Measurements from ENCODE around the gene CDSN.

The CDSN gene

GRCh38 chr6:31115941-31116560 lies 4.2 kb downstream of the CDSN start:
- no peak for DNase-seq (ENCODE audit: low read depth)

- DNase-seq (ENCODE audit: low read depth), result no peak
These were observed 5.0 kb downstream of the CDSN start for GRCh38 chr6:31114970-31115849.

- DNase-seq (ENCODE audit: low read depth), result no peak
These were observed 5.7 kb downstream of the CDSN start, which contains the start of gene PSORS1C1 for GRCh38 chr6:31114541-31114878. Gene PSORS1C1 (plus strand): TSS chr6:31114800. CDS start chr6:31129633, 14,833 bp downstream.

- no peak for DNase-seq (ENCODE audit: low read depth)
These were observed 6.2 kb downstream of the CDSN start for GRCh38 chr6:31113861-31114540.

- no peak for DNase-seq (ENCODE audit: low read depth)
These were observed 7.8 kb downstream of the CDSN start, which contains the start of gene C6orf15 for GRCh38 chr6:31112478-31112877. Gene C6orf15 (minus strand): TSS chr6:31112575. CDS start chr6:31112555, 20 bp downstream.

- no peak for DNase-seq (ENCODE audit: low read depth)
These were observed 8.5 kb downstream of the CDSN start for GRCh38 chr6:31111712-31112111.

- DNase-seq (ENCODE audit: low read depth), result no peak
These were observed 9.2 kb downstream of the CDSN start for GRCh38 chr6:31110825-31111582.

GRCh38 chr6:31107052-31107451 lies 13.2 kb downstream of the CDSN start:
- DNase-seq (ENCODE audit: low read depth), result no peak

GRCh38 chr6:31103136-31103535 lies 17.1 kb downstream of the CDSN start:
- DNase-seq (ENCODE audit: low read depth), result no peak

GRCh38 chr6:31098449-31098938 lies 21.8 kb downstream of the CDSN start:
- no peak for DNase-seq (ENCODE audit: low read depth)

GRCh38 chr6:31096656-31097055 lies 23.6 kb downstream of the CDSN start:
- DNase-seq (ENCODE audit: low read depth), result no peak

GRCh38 chr6:31096215-31096614 lies 24.0 kb downstream of the CDSN start:
- no peak for DNase-seq (ENCODE audit: low read depth)

- peak; percentile 4 for DNase-seq (ENCODE audit: low read depth)
These were observed 25.8 kb downstream of the CDSN start for GRCh38 chr6:31094389-31094881.

GRCh38 chr6:31092769-31093505 lies 27.3 kb downstream of the CDSN start:
- DNase-seq (ENCODE audit: low read depth), result no peak

GRCh38 chr6:31092238-31092637 lies 28.0 kb downstream of the CDSN start:
- DNase-seq (ENCODE audit: low read depth), result no peak

GRCh38 chr6:31091680-31092079 lies 28.6 kb downstream of the CDSN start:
- DNase-seq (ENCODE audit: low read depth), result no peak

GRCh38 chr6:31090973-31091364 lies 29.3 kb downstream of the CDSN start:
- no peak for DNase-seq (ENCODE audit: low read depth)

- no peak for DNase-seq (ENCODE audit: low read depth)
These were observed 29.8 kb downstream of the CDSN start for GRCh38 chr6:31090275-31090972.

- DNase-seq (ENCODE audit: low read depth), result peak; percentile 85
These were observed 32.7 kb downstream of the CDSN start for GRCh38 chr6:31087494-31088089.

Measured in stimulated activated CD8-positive, alpha-beta memory T cell treated with anti-CD3 and anti-CD28 coated beads, Interleukin-7, amount 100 ng/mL, for 24 hours (primary cell).